Kidney tubule cell (primary cell): ENCODE measurements around the gene KCNJ11.
A peak's percentile ranks its signal among the peaks of the same experiment; 100 is the strongest.

Experiments used
- DNase-seq: peaks from one replicate; pipeline ENCODE4 v3.0.0-alpha.2; 2018; ENCODE audit warnings: low spot score

KCNJ11 gene

DNA sequence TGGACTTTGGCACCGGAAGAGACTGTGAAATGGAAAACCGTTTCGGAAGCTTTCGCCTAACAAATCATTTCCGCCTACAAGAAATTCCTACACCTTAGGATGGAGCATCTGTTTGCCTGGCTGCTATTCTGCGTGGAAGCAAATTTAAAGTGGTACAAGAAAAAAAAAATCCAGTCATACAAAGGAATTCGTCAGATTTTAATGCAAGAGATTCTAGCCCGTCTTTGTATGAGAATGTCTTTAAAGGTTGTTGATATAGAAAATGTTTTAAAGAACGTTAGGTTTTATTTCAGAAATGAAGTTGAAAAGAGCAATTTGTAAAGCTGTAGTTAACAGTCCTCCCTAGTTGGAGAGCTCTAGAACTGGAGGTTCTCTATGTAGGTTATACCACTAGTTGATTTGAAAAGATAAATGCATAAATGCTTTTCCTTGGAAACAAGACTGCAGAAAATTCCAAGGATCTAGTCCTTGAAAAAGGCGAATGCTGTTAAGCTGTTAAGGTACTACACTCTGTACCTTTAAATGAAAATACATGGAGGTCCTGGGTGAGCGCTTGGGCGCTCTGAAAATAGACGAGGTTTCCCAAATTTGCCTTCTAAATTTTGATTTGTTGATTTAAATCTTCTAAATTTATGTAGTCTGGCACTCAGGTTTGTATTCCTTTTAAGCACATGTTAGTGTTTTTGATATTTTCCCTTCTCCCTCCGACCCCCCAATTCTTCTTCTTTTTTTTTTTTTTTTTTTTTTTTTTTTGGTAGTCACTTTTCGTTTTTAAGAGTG, 34.4 kb downstream of the KCNJ11 start:
- DNase-seq: no peak

DNA sequence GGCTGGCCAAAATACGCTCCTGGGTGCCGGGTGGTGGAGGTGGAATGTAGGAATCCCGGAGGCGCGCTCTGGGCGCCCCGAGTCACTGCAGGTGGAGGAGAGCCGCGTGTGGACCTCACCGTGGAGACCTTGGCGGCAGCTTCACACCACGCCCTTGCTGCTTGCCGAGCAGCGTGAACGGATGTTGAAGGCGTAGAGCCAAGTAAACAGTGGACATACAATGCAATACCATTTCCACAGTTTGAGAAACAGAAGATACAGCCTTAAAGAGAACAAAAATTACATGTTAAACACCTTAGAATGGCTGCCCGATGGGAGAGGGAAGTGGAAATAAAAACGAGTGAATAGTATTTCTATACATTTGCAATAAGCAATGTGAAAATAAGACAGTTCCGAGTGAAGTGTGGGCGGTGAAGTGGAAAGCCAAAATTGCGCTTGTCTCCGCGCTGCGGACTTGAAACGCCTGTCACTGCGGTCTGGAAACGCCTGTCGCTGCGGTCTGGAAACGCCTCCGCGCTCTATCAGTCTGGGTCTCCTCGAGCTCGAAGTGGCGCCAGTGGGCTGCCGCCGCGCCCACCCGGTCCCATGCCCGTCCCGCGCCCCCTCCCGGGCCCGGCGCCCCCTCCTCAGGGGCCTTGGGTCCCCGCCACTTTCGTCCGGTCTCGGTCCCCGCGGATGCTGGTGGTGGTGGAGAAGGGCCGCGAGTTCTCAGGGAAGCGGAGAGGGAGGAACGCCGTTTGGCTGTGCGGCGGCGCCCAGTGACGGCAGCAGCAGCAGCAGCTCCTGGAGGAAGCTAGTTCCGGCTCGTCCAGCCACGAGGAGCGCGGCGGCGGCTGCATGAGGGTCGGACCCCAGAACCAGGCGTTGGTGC, 35.3 kb downstream of the KCNJ11 start:
- DNase-seq: peak; percentile 75

DNA sequence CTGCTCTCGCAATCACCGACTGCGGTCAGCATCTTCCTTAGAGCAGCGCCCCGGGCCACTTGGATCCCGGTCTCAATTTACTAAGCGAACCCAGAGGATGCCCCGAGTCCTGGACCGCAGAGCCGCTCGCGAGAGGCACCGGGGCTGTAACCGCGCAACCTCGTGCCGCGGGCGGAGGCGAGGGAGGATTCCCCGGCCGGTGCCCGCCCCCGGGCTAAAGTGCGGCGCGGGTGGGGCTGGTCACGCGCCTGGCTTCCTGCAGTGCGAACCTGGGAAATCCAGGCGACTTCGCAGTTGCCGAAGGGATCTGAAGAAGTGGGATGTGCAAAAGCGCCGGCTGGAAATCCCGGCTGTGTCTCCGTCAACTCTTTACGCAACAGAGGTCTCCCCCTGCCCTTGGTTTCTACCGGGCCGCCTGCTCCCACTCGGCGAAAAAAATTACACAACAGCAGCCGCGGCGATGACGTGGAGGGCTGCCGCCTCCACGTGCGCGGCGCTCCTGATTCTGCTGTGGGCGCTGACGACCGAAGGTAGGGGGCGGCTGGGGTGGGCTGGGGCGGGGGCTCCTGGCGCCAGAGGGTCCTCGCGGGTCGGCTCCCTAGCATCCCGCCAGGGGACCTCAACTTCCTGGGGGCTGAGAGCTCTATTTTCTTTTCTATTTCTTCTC, 36.8 kb downstream of the KCNJ11 start, which contains the start of gene NCR3LG1:
Gene NCR3LG1, plus strand, starts transcription at position 291 of the 667 bp plus-strand sequence. Its CDS starts 170 bp downstream, at position 461.
- DNase-seq: peak; percentile 38

DNA sequence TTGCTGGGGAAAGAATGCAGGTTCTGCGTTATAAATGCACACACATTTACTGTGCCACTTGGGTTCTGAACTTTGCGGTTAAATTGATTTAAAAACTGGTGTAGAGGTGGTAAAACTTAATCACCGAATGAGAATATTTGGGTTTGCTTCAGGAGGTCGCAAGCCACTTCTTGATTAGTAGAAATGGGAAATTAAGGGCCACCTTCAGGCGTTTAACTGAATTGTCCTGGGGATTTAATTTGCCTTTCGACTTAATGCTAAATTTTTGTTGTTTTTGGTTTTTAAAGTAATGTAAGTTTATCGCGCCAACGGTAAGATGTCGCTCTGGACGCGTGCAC, 37.3 kb downstream of the KCNJ11 start:
- no peak for DNase-seq

DNA sequence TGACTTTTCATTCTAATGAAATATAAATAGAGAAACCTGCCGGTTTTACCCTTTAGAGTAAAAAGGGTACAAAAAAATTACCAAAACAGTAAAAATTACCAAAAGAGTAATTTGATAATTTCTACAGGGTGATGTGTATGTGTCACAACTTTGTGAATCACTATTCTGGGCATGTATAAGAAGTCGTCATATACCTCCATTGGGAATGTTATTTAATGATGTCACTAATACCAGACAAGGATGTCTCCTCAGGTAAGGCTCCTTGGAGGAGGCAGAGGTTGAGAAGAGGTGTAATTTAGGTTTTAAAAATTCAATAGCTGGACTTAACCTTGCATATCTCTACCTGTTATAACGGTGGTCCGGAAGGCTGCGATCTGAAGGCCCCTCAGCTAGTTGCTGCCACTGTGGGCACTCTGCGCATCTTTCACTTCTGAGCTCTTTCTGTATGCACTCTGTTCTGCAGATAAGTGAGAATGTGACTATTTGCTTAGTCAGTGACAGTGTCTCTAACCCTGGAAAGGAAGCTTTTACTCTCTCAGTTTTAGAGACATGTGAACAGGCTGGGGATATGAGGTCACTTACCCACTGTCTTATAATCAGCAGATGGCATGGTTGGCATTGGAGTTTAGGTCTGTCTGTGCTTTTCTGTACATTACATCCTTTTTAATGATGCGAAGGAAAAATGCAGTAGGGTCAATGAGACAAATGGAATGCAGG, 37.8 kb downstream of the KCNJ11 start:
- DNase-seq: no peak

DNA sequence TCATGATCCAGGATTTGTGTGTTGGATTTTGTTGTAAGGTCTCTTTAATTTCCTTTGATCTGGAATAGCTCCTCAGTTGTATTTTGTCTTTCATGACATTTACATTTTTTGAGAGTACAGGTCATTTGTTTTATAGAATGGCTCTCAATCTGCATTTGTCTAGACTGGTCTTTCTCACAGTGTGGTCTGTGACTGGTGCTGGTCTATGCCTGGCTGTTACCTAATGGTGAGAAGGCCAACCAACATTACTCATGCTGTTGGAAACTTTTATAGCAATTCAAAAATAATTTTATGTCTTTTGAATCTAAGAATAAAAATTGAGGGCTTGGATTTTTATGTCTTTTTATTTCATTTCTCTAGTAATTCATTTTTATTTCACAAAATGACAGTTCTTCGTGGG, 40.8 kb downstream of the KCNJ11 start:
- DNase-seq: no peak

DNA sequence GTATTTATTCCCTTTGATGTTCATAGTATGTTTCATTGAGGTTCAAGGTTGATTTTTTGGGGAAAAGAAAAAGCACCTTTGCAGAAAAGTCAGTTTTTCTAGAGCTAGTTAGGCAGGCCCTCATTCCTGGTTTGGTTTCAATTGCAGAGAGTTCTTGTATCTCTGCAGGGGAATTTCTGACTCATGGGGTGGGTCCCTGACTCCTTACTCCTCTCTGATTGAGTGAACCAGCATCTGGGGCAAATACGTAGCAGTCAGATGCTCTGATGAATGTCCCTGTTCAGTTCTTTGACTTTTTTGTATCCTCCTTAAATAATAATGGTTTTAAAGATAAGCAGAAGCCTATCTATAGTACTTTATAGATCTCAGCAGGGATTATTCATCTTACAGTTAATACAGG, 44.6 kb downstream of the KCNJ11 start:
- peak; percentile 63 for DNase-seq

DNA sequence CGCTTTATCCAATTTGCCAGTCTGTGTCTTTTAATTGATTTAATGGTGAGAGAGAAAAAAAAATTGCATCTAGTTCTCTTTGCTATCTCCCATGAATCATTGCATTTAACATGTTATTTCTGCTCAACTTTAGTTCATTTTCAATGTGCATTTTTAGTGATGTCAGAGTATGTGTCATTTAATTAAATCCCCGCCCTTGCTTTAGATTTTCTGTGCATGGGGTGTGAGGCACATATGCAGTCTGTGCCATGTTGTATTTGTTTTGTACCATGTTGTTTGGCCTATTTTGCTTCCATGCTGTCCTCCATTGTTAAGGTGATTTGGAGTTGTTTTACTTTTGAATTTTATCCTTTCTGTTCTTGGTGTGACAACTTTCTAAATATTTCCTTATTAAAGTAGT, 45.2 kb downstream of the KCNJ11 start:
- DNase-seq: no peak
